K562 (cell line): ENCODE results near the gene MROH8. TPM values are rescaled to one million over a fixed set of nuclear protein-coding genes. Genes with fewer than 3 reads are reported as not detected.

Source experiments
- HBP1 ChIP-seq: fragments of 450-650 bp; formaldehyde crosslinking; IDR thresholded peaks from 2 replicates; pipeline ENCODE4 v1.4.0; 2022; ENCODE audit warnings: missing genetic modification characterization
- HNRNPUL1 ChIP-seq: fragments of 200-400 bp; formaldehyde crosslinking; IDR thresholded peaks from 2 replicates; pipeline ENCODE4 v1.6.1; 2017; ENCODE audit warnings: low read length
- MEIS2 ChIP-seq: fragments of 450-650 bp; IDR thresholded peaks from 2 replicates; pipeline ENCODE4 v1.6.1; 2014; ENCODE audit warnings: mild to moderate bottlenecking; ENCODE audit not compliant: partially characterized antibody
- POLR2A ChIP-seq: fragments of 450-650 bp; conservative IDR thresholded peaks from 2 replicates; pipeline ENCODE4 v1.6.1; 2016
- RAD51 ChIP-seq: fragments of 450-650 bp; IDR thresholded peaks from 2 replicates; pipeline ENCODE4 v1.7.1; 2016; ENCODE audit warnings: low read depth, mild to moderate bottlenecking, borderline replicate concordance
- RFX7 ChIP-seq: fragments of 250-450 bp; sonication (Bioruptor Pico); IDR thresholded peaks from 2 replicates; pipeline ENCODE4 v1.5.1; 2021; ENCODE audit warnings: mild to moderate bottlenecking
- TCF15 ChIP-seq: fragments of 250-450 bp; sonication (Bioruptor Pico); IDR thresholded peaks from 2 replicates; pipeline ENCODE4 v1.8.0; 2022; ENCODE audit warnings: moderate library complexity, mild to moderate bottlenecking, inconsistent platforms
- ZNF133 ChIP-seq: fragments of 250-450 bp; sonication (Bioruptor Pico); IDR thresholded peaks from 2 replicates; pipeline ENCODE4 v1.4.0; 2020; ENCODE audit warnings: mild to moderate bottlenecking
- ZNF175 ChIP-seq: fragments of 200-800 bp; sonication (Bioruptor generic); IDR thresholded peaks from 2 replicates; pipeline ENCODE4 v1.6.1; 2016; ENCODE audit warnings: low read depth, mild to moderate bottlenecking, missing genetic modification characterization, missing compliant biosample characterization
- ZNF3 ChIP-seq: fragments of 250-450 bp; sonication (Bioruptor Pico); IDR thresholded peaks from 2 replicates; pipeline ENCODE4 v1.5.0; 2021; ENCODE audit warnings: mild to moderate bottlenecking, moderate library complexity
- ZNF407 ChIP-seq: fragments of 450-650 bp; IDR thresholded peaks from 2 replicates; pipeline ENCODE4 v1.6.1; 2016; ENCODE audit warnings: low read depth
- ZNF507 ChIP-seq: conservative IDR thresholded peaks from 2 replicates; pipeline ENCODE4 v1.6.1; 2017; ENCODE audit warnings: missing genetic modification characterization, missing compliant biosample characterization
- polyA plus RNA-seq, 8 experiments: library from polyadenylated mRNA; depleted of rRNA in 4 of 8; stranded (reverse) in 5 of 8; unstranded in 3 of 8; fragments of >200 nt; fragmentation: Nextera tagmentation in 2 of 8; fragmentation: Illumina TruSeq in 1 of 8; extraction: Ambion mirVana in 2 of 8; extraction: Trizol in 1 of 8; gene quantifications; 2 replicates each; pipeline versions ENCODE4 v1.2.1 to v1.2.3, GENCODE V29; 2011 to 2014; ENCODE audit warnings: inconsistent platforms in 1 of 8, missing spikeins in 1 of 8
- total RNA-seq, 7 experiments: library from RNA; depleted of rRNA in 6 of 7; stranded (reverse); fragments of >200 nt in 6 of 7; fragmentation: Illumina TruSeq in 2 of 7; extraction: Trizol in 2 of 7; gene quantifications; 2 replicates each; pipeline versions ENCODE4 v1.2.1 to v1.2.3, GENCODE V29; 2011 to 2021; ENCODE audit warnings: low replicate concordance in 1 of 7
- TF ChIP-seq, protein P1 (sequence below): fragments of 200-800 bp; sonication (Bioruptor generic); IDR thresholded peaks from 2 replicates; pipeline ENCODE4 v1.6.1; 2016; ENCODE audit warnings: missing genetic modification characterization, missing compliant biosample characterization

MROH8 gene
- total and polyA plus RNA-seq, 9 of the 15 experiments (the other 6 are each of a cell fraction or from before 2014, with no cell fraction given): 0.21 to 1.5 (median 0.78) TPM

- TF ChIP-seq HBP1 (CRISPR knock-in tag) (no peak), ZNF507 (no peak), MEIS2 (peak; percentile 2), ZNF407 (no peak), RFX7 (CRISPR knock-in tag) (no peak), ZNF175 (peak; percentile 73; the same call in 1 of the 2 replicates), ZNF3 (CRISPR knock-in tag) (no peak), RAD51 (peak; percentile 38; the same call in 1 of the 2 replicates), HNRNPUL1 (no peak), TCF15 (CRISPR knock-in tag) (no peak), ZNF133 (CRISPR knock-in tag) (no peak), POLR2A (no peak)
- TF ChIP-seq, protein P1, sequence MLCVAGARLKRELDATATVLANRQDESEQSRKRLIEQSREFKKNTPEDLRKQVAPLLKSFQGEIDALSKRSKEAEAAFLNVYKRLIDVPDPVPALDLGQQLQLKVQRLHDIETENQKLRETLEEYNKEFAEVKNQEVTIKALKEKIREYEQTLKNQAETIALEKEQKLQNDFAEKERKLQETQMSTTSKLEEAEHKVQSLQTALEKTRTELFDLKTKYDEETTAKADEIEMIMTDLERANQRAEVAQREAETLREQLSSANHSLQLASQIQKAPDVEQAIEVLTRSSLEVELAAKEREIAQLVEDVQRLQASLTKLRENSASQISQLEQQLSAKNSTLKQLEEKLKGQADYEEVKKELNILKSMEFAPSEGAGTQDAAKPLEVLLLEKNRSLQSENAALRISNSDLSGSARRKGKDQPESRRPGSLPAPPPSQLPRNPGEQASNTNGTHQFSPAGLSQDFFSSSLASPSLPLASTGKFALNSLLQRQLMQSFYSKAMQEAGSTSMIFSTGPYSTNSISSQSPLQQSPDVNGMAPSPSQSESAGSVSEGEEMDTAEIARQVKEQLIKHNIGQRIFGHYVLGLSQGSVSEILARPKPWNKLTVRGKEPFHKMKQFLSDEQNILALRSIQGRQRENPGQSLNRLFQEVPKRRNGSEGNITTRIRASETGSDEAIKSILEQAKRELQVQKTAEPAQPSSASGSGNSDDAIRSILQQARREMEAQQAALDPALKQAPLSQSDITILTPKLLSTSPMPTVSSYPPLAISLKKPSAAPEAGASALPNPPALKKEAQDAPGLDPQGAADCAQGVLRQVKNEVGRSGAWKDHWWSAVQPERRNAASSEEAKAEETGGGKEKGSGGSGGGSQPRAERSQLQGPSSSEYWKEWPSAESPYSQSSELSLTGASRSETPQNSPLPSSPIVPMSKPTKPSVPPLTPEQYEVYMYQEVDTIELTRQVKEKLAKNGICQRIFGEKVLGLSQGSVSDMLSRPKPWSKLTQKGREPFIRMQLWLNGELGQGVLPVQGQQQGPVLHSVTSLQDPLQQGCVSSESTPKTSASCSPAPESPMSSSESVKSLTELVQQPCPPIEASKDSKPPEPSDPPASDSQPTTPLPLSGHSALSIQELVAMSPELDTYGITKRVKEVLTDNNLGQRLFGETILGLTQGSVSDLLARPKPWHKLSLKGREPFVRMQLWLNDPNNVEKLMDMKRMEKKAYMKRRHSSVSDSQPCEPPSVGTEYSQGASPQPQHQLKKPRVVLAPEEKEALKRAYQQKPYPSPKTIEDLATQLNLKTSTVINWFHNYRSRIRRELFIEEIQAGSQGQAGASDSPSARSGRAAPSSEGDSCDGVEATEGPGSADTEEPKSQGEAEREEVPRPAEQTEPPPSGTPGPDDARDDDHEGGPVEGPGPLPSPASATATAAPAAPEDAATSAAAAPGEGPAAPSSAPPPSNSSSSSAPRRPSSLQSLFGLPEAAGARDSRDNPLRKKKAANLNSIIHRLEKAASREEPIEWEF (CRISPR knock-in tag): 0 out of 2 replicates have a peak, but pooled peaks have one; percentile 18
Measured at GRCh38 chr20:37096415-37097041, 82.8 kb downstream of the MROH8 start (continued).
